B cell (primary cell): ENCODE measurements around the gene SUSD4.

Experiments used
- CTCF ChIP-seq: fragments of 200-600 bp; IDR thresholded peaks from one replicate; pipeline ENCODE4 v1.8.0; 2022; ENCODE audit warnings: antibody characterized with exemption, mild to moderate bottlenecking
- EZH2 ChIP-seq: IDR thresholded peaks from 2 replicates; pipeline ENCODE4 v1.6.1; 2012; ENCODE audit warnings: borderline replicate concordance, low read depth, mild to moderate bottlenecking, moderate library complexity, low read length; ENCODE audit not compliant: insufficient read depth, poor library complexity, severe bottlenecking

DNA sequence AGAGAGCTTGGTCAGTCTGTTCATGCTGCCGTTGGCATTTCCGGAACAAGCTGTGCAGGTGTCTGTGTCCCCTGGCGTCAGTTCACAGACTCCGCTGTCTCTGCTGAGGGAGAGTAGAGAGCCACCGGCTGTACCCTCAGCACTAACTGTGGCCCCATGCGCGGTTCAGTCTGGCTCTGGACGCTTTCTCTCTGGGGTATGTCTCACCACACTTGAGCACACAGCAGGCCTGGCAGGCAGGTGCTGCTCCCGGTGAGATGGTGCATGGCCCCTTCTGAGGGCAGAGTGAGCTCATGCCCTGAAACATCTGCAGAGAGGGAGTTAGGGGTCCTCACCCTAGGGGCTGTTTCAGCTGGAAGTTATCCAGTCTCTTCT, 161.0 kb downstream of the SUSD4 start:
- TF ChIP-seq CTCF (no peak), EZH2 (no peak)
